CD4-positive, alpha-beta T cell treated with Interleukin-6 for 4 hours (primary cell): ENCODE measurements around the gene SLFNL1.

Source experiments
- DNase-seq: peaks from one replicate; pipeline ENCODE4 v3.0.0-alpha.2; 2020; ENCODE audit warnings: mixed read lengths

The SLFNL1 gene

DNA sequence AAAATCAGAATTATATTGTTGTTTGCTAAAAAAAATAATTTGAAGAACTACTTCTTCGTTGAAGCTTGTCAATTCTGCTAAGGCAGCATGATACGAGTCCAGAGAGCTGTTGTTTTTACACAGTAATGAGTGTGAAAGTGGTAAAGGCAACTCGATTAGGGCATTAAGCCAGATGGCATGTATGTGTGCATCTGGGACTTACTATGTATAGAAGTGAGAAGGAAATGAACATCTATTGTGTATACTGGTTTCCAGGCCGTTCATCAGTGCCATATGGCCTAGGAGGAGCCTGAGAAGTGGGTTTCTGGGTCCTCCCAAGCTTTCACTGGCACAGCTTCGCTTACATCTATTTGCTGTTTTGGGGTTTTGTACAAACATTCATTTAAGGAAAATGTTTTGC, 36.4 kb downstream of the SLFNL1 start:
- DNase-seq: no peak

DNA sequence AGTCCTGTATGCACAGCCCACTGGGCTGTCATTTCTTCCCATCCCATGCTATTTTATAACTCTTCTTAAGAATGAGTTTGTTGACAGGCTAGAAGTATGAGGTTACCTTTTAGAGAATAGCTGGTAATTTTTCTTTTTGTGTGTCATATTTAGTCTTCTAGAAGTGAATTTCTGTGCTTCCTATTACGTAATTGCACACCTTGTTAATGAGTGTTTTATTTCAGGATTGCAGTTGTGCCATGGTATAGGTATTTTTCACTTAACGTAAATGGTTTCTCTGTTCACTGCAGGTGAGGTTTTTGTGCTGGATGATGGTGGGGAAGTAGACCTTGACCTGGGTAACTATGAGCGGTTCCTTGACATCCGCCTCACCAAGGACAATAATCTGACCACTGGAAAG, 37.0 kb downstream of the SLFNL1 start:
- no peak for DNase-seq

DNA sequence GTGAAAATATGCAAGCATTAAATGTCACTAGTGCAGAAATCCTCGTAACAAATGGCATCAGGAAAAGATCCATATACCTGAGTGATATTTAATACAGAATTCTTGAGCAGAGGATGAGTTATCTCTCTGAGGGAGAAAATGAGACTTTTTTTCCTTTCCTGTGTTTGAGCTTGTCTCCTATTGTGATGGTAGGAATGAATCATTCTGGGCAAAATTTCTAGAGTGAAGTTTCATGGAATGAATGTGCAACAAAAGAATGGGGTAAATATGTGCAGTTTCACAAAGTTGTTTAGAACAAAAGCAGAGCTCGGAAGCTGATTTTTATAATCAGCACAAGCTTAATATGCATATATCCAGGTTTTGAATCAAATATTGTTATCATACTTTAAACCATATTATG, 37.5 kb downstream of the SLFNL1 start:
- DNase-seq: no peak

DNA sequence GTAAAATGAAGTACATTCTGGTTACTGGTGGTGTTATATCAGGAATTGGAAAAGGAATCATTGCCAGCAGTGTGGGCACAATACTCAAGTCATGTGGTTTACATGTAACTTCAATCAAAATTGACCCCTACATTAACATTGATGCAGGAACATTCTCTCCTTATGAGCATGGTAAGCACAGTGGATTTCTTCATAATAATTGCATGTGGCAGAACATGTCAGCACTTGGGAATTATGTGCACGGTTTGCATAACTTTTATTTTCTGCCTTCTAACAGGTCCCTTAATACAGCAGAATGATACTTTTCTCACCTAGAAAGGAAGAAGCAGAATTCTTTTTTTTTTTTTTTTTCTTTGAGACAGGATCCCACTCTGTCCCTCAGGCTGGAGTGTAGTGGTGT, 38.2 kb downstream of the SLFNL1 start:
- no peak for DNase-seq

DNA sequence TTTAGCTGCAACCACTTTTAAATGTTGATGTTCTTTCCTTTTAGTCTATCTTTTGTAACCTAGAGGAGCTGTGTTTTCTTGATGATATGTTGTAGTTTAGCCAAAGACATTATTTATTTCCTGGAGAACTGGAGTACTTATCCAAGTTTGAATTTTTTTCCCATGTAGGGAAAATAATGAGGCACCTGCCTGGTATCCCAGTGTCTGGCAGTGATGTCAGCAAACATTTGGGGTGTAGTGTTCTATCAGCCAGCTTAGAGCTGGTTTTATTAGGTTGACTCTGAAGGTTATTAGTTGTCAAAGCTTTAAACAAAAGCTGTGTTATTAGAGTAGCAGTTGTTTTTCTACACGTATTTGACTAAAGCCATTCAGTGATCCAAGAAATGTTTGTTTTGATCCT, 38.8 kb downstream of the SLFNL1 start:
- no peak for DNase-seq

DNA sequence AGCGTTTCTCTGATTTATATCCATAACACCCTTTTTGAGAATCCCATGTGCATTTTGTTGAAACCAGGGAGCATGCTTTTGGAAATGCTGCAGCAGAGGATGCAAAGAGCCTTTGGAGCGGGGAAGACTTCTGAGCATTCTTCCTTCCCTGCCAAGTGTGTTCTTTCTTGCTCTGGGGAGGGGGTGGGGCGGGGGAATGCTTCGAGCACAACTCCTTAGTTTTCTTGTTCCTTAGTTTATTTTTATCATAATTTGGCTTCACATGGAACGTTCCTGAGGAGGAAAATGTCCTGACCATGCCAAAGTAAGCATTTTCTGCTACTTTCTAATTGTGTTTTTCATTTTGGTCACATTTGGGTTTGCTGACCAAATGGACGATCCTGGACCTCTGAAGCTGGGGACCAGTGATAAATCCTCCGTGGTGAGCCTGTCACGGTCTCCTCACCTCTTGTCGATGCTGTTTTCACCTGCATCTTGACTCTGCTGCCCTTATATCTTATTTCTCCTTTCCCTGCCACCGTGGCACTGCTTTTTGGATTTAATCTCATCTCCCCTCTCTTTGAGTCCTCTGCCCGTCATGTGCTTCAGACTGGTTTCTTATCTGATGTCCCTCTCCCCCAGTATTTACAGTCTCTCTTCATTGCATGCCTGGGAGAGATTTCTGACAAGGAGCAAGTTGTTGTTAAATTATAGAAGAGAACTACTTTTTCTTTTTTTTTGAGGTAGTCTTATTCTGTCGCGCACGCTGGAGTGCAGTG, 39.7 kb downstream of the SLFNL1 start:
- no peak for DNase-seq

DNA sequence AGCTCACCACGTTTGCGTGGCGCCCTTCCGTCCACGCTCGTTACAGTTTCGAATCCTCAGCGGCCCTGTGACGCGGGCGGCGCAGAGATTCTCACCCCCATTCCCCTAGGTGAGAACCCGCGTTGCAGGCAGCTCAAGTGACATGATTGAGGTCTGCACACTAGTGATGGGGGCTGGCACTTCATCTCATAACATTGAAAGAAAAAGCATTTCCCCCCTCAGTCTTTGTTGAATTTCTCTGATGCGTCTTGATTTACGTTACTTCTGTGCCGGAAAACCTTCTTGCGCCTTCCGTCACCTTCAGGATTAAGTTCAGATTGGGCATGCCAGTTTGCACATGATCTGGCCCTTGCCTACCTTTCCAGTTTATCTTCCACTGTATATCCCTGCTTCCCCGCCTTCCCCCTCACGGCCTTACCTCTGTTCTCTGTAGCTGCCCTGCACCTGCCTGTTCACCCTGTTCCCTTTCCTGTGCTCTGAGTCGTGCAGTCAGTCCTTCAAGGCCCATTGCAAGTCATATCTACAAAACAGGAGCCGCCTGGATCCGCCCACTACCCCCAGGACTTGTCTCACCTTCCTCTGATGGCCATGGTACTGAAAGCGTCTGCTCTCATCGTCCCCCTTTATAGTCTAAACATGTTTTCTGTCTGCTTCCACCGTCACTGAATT, 40.9 kb downstream of the SLFNL1 start:
- DNase-seq: peak; percentile 57

DNA sequence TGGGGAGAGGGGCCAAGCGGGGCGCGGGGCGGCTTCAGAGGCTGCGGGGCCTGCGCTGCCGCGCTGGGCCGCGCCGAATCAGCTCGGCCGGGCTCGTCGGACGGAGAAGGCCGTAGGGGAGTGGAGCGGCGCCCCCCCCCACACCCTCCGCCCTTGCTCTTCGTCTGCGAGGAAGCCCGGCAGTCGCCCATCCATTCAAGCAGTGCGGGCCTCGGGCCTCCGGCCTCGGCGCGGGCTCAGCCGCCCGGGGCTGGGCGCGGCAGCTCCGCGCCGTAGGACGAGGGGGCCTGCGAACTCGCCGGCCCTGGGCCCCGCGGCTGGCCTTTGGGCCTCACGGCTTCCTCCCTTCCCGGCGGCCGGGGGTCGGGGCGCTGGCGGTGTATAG, 41.5 kb downstream of the SLFNL1 start:
- no peak for DNase-seq

DNA sequence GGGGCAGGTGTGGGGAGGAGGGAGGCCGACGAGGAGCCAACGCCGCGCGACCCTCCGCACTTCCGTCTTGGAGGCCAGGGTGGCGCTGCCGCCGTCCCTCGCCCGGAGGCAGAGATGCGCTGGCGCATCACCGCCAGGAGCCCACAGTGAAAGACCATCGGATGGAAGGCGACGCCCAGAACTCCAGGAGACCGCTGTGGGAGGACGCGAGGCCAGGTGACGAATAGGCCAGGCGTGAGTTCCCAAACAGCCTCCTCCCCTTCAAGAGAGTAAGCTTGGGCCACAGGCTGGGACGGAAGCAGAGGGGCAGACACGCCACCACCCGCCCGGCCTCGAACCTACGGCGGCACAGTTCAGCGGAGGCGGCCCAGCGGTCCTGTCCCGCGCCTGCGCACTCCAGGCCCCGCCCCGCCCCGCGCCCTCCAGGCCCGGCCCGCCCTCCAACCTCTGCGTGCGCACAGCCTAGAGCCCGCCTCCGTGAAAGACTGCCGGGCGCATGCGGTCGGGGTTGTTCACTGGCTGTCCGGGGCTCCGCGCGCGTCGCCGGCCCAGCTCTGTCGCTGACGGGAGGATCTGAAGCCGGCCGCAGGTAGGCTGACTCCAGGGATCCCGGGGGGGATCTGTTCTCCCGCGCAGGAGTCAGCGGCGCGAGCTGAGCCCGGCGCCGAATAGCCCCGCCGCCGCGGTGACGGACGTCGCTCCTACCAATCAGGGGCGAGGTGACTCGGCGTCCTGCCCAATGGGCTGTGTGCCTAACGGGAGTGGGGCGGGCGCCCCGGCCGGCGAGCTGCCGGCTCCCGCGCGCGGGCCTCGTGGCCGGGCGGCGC, 42.1 kb downstream of the SLFNL1 start, which contains the start of gene CTPS1:
TSS of gene CTPS1 (plus strand) at position 456 of the 827 bp plus-strand sequence. CDS start 3,595 bp downstream, outside the sequence.
- peak; percentile 97 for DNase-seq

DNA sequence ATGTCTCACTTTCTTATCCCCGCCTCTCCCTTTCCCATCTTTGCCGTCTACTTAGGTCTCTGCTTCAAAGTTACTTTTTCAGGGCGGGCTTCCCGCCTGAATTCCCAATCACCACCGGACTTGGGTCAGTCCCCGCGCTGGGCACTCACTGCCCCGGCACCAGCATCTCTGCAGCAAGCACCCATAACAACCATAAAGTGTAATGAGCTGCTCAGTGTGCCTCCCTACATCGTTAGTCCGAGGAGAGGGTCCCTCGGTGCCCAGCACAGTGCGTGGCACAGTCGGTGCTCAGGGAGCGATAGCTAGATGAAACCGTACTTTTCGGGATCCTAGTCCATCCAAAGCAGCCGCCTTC, 42.7 kb downstream of the SLFNL1 start:
- DNase-seq: no peak

DNA sequence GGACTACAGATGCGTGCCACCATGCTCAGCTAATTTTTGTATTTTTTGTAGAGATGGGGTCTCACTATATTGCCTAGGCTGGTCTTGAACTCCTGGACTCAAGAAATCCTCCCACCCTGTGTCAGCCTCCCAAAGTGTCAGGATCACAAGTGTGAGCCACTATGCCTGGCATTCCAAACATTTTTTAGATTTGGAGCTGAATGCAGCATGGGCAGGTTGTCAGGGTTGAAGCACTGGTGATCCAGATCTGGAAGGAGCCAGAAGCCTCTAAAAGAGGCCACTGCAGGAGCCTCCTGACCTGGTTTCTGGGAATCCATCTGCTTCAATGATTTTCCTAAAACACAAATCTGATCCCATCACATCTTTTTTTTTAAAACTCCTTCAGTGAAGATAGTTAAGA, 43.8 kb downstream of the SLFNL1 start:
- DNase-seq: no peak

DNA sequence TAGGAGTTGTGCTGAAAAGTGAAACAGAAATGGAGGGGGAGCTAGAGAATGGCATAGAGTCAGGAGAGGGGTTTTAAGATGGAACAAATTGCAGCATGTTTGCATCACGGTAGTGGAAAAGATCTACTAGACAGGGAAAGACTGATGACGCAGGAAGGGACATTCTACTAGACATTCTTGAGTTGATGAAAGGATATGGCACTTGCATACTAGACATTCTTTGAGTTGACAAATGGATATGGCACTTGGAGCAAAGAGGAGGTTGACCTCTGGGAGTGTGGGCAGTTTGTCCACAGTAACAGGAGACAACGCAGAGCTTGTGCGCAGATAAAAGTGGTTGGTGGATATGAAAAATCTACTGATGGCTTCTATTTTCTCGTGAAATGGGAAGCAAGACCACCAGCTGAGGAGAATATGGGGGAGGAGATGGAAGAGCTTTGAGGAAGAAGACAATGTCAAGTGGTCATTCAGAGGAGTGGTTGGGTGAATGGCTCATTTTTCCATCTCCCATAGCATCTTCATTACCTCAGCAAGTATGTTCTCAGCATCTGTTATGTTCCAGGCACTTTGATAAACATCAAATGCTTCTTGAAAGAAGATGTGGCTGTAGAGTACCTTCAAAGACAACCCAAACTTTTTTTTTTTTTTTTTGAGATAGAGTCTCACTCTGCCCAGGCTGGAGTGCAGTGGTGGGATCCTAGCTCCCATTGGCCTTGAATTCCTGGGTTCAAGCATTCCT, 44.4 kb downstream of the SLFNL1 start:
- DNase-seq: no peak

DNA sequence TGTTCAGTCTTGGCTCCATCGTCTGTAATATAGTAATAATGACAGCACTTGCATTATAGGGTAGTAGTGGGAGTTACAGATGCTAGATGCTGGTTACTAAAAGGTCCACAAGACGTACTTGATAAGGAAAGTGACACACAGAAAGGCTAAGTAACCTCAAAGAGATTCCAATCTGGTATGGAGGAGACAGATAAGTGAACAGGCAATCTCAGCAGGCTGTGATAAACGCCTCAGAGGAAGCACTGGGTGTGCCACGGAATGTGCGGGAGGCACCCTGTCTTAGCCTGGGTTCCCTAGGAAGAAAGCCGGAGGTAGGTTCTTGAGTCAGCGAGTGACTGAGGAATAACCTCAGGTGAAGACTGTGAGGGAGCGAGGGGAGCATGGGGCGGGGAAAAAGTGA, 46.6 kb downstream of the SLFNL1 start:
- no peak for DNase-seq

DNA sequence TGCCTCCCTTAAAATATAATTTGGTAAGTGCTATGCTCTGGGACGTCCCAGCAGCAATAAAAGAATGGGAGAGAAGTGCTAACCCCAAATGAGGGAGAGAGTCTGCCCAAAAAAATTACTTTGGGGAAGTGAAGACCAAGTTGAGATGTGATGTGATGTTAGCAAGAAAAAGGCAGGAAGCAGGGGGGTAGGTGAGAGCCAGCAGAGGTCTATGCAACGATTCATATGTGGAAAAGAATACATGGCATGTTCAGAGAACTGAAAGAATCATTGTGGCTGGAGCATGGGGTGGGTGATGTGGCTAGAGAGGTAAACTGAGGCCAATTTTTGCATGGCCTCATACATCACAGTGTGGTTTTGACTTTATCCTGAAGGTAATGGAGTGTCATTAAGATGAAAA, 47.6 kb downstream of the SLFNL1 start:
- DNase-seq: no peak

DNA sequence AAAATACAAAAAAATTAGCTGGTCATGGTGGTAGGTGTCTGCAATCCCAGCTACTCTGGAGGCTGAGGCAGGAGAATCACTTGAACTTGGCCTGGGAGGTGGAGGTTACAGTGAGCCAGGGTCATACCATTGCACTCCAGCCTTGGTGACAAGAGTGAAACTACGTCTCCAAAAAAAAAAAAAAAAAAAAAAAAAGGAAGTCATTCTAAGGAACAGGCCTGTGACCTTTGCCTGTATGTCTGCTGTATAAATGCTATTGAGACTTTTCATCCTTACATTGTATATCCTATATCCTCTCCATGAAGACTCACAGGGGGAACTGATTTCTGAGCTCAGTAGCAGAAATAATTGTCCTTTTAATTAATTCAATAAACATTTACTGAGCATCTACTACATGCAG, 49.6 kb downstream of the SLFNL1 start:
- DNase-seq: no peak

DNA sequence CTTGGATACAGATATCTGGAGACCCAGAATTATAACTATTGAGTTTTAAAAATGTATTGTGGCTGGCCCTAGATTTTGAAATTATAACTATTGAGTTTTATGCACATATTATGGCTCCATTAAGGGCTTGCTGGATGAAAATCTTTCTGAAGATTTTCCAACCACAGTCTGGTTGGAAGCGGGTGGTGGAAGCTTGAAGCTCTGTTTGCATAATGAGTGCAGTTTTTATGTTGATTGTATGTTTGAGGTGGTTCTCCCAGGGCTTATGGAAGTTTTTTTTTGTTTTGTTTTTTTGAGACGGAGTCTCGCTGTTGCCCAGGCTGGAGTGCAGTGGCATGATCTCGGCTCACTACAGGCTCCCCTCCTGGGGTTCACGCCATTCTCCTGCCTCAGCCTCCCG, 52.1 kb downstream of the SLFNL1 start:
- no peak for DNase-seq

DNA sequence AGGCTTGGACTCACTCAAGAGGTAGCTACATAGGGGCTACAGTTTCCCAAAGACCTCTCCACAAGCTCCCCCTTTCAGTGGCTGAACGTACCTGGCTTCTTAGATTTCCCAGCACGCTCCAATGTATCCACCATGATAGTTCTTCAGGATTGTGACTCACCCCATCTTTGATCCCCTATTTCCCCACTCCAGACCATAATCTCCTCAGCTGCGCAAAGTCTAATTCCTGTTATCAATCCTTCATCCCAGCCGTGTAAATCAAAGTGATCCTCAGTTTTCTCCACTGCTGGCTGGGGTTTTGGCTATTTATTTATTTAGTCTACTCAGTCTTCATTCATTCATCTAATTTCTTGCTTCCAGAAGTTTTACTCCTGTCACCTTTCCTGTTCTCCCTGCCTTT, 55.1 kb downstream of the SLFNL1 start:
- DNase-seq: no peak
